GM19043 (cell line): ENCODE results near the gene SPEM3.
"Not testable (repeated sequence)": the region's sequence is repeated elsewhere in the genome, so short reads cannot be mapped to it uniquely, and the experiment has no call there.

Experiments
- ATAC-seq: cut with Tn5 transposase; IDR thresholded peaks from one replicate; pipeline ENCODE4 v1.9.1; 2021; ENCODE audit warnings: low read depth; ENCODE audit not compliant: unreplicated experiment

SPEM3 gene

GRCh38 chr17:7468290-7468689 lies 39.6 kb downstream of the SPEM3 start:
- ATAC-seq: no peak

GRCh38 chr17:7468804-7469389 lies 40.2 kb downstream of the SPEM3 start:
- ATAC-seq: no peak

GRCh38 chr17:7469843-7470242 lies 41.2 kb downstream of the SPEM3 start:
- ATAC-seq: not testable (repeated sequence)

GRCh38 chr17:7470457-7470973 lies 41.9 kb downstream of the SPEM3 start:
- not testable (repeated sequence) for ATAC-seq

- ATAC-seq: no peak
Observed at GRCh38 chr17:7471729-7472128, 43.1 kb downstream of the SPEM3 start.

GRCh38 chr17:7474767-7475166 lies 46.1 kb downstream of the SPEM3 start:
- not testable (repeated sequence) for ATAC-seq

- no peak for ATAC-seq
Observed at GRCh38 chr17:7475764-7476422, 47.2 kb downstream of the SPEM3 start.

GRCh38 chr17:7476494-7476893 lies 47.8 kb downstream of the SPEM3 start:
- no peak for ATAC-seq

- no peak for ATAC-seq
Observed at GRCh38 chr17:7476951-7477350, 48.3 kb downstream of the SPEM3 start.

GRCh38 chr17:7477392-7478275 lies 49.0 kb downstream of the SPEM3 start:
- no peak for ATAC-seq

- ATAC-seq: no peak
Observed at GRCh38 chr17:7478276-7479212, 49.9 kb downstream of the SPEM3 start.

GRCh38 chr17:7479213-7480088 lies 50.8 kb downstream of the SPEM3 start, which contains the start of gene ZBTB4:
ZBTB4 (minus strand) TSS chr17:7479631; CDS start chr17:7466801, 12,830 bp downstream.
- ATAC-seq: no peak

GRCh38 chr17:7480089-7480384 lies 51.4 kb downstream of the SPEM3 start:
- ATAC-seq: no peak

- ATAC-seq: not testable (repeated sequence)
Observed at GRCh38 chr17:7481275-7481674, 52.6 kb downstream of the SPEM3 start, which contains the start of gene SLC35G6. SLC35G6 (plus strand) TSS chr17:7481446; CDS start chr17:7481517, 71 bp downstream.

- ATAC-seq: not testable (repeated sequence)
Observed at GRCh38 chr17:7481842-7482741, 53.4 kb downstream of the SPEM3 start.
